ENCODE results near the gene TFB1M.

The TFB1M gene

GRCh38 chr6:155265843-155266535 lies 48.3 kb downstream of the TFB1M start:
- DNase-seq (ENCODE audit: low read depth in 2 of 3, low spot score in 1 of 3) = no peak

- DNase-seq (ENCODE audit: low read depth in 2 of 3, low spot score in 1 of 3) = no peak
Observed at GRCh38 chr6:155264693-155265320, 49.5 kb downstream of the TFB1M start.

GRCh38 chr6:155263373-155264063 lies 50.8 kb downstream of the TFB1M start, which contains the start of gene CLDN20:
TSS of gene CLDN20 (plus strand) at chr6:155264013. CDS start at chr6:155275720, 11,707 bp downstream.
- DNase-seq (ENCODE audit: low read depth in 2 of 3, low spot score in 1 of 3) = no peak

- no peak for DNase-seq (ENCODE audit: low read depth in 2 of 3, low spot score in 1 of 3)
Observed at GRCh38 chr6:155262655-155263054, 51.6 kb downstream of the TFB1M start.

GRCh38 chr6:155261111-155261900 lies 53.0 kb downstream of the TFB1M start:
- no peak for DNase-seq (ENCODE audit: low read depth in 2 of 3, low spot score in 1 of 3)

GRCh38 chr6:155260686-155261085 lies 53.6 kb downstream of the TFB1M start:
- DNase-seq (ENCODE audit: low read depth in 2 of 3, low spot score in 1 of 3) = no peak

- no peak for DNase-seq (ENCODE audit: low read depth in 2 of 3, low spot score in 1 of 3)
Observed at GRCh38 chr6:155259897-155260296, 54.4 kb downstream of the TFB1M start.

GRCh38 chr6:155259204-155259603 lies 55.1 kb downstream of the TFB1M start:
- no peak for DNase-seq (ENCODE audit: low read depth in 2 of 3, low spot score in 1 of 3)

GRCh38 chr6:155257796-155258195 lies 56.5 kb downstream of the TFB1M start:
- DNase-seq (ENCODE audit: low read depth in 2 of 3, low spot score in 1 of 3) = no peak

- DNase-seq (ENCODE audit: low read depth in 2 of 3, low spot score in 1 of 3) = no peak
Observed at GRCh38 chr6:155256122-155256795, 58.0 kb downstream of the TFB1M start.

- DNase-seq (ENCODE audit: low read depth in 2 of 3, low spot score in 1 of 3) = no peak
Observed at GRCh38 chr6:155254139-155254538, 60.1 kb downstream of the TFB1M start.

- DNase-seq (ENCODE audit: low read depth in 2 of 3, low spot score in 1 of 3) = no peak
Observed at GRCh38 chr6:155253337-155253736, 60.9 kb downstream of the TFB1M start.

- no peak for DNase-seq (ENCODE audit: low read depth in 2 of 3, low spot score in 1 of 3)
Observed at GRCh38 chr6:155252581-155252980, 61.7 kb downstream of the TFB1M start.

- DNase-seq (ENCODE audit: low read depth in 2 of 3, low spot score in 1 of 3) = no peak
Observed at GRCh38 chr6:155250701-155251381, 63.4 kb downstream of the TFB1M start.

- peak in 2 of 3 donors; percentile 6 to 12 for DNase-seq (ENCODE audit: low read depth in 2 of 3, low spot score in 1 of 3)
Observed at GRCh38 chr6:155248008-155249001, 66.0 kb downstream of the TFB1M start.

- no peak for DNase-seq (ENCODE audit: low read depth in 2 of 3, low spot score in 1 of 3)
Observed at GRCh38 chr6:155247618-155248007, 66.7 kb downstream of the TFB1M start.

- no peak for DNase-seq (ENCODE audit: low read depth in 2 of 3, low spot score in 1 of 3)
Observed at GRCh38 chr6:155246825-155247224, 67.5 kb downstream of the TFB1M start.

- DNase-seq (ENCODE audit: low read depth in 2 of 3, low spot score in 1 of 3) = no peak
Observed at GRCh38 chr6:155245831-155246230, 68.5 kb downstream of the TFB1M start.

GRCh38 chr6:155245193-155245592 lies 69.1 kb downstream of the TFB1M start:
- no peak for DNase-seq (ENCODE audit: low read depth in 2 of 3, low spot score in 1 of 3)
